GM23338 (cell line): ENCODE measurements around the gene SNX9.

Experiments used
- CREB1 ChIP-seq: fragments of 250-450 bp; sonication (Bioruptor Pico); IDR thresholded peaks from 2 replicates; pipeline ENCODE4 v1.5.0; 2020; ENCODE audit warnings: low read depth, mild to moderate bottlenecking, moderate library complexity
- CTCF ChIP-seq, 2 experiments: fragments of 200-600 bp in 1 of 2; sonication (generic) in 1 of 2; conservative IDR thresholded peaks; 2 replicates each; pipeline versions ENCODE4 v1.5.1 to v1.6.1; 2016 to 2017; ENCODE audit warnings: antibody characterized with exemption in 2 of 2, low read depth in 2 of 2, mild to moderate bottlenecking in 2 of 2, moderate library complexity in 1 of 2
- EZH2 ChIP-seq: fragments of 200-600 bp; sonication (generic); IDR thresholded peaks from one replicate; pipeline ENCODE4 v1.8.0; 2017; ENCODE audit warnings: antibody characterized with exemption, mild to moderate bottlenecking, low read depth; ENCODE audit not compliant: unreplicated experiment
- EZH2phosphoT487 ChIP-seq: fragments of 200-600 bp; sonication (generic); IDR thresholded peaks from one replicate; pipeline ENCODE4 v1.8.1; 2018; ENCODE audit warnings: antibody characterized with exemption; ENCODE audit not compliant: unreplicated experiment
- NANOG ChIP-seq: IDR thresholded peaks from 2 replicates; pipeline ENCODE4 v1.6.1; 2016; ENCODE audit warnings: antibody characterized with exemption, borderline replicate concordance
- POLR2AphosphoS5 ChIP-seq: IDR thresholded peaks from 2 replicates; pipeline ENCODE4 v1.6.1; 2016; ENCODE audit warnings: antibody characterized with exemption, low read depth
- REST ChIP-seq: IDR thresholded peaks from one replicate; pipeline ENCODE4 v1.6.1; 2018; ENCODE audit warnings: antibody characterized with exemption; ENCODE audit not compliant: unreplicated experiment
- STAT1 ChIP-seq: IDR thresholded peaks from one replicate; pipeline ENCODE4 v1.6.1; 2016; ENCODE audit warnings: antibody characterized with exemption; ENCODE audit not compliant: unreplicated experiment
- ZNF462 ChIP-seq: fragments of 250-450 bp; sonication (Bioruptor Pico); IDR thresholded peaks from 2 replicates; pipeline ENCODE4 v1.5.0; 2020; ENCODE audit warnings: mild to moderate bottlenecking, moderate library complexity

- no peak for TF ChIP-seq CTCF (conservative IDR thresholded peaks at IDR 0.05; ENCODE audit: low read depth in 2 of 2)
- TF ChIP-seq REST: no peak
- TF ChIP-seq POLR2AphosphoS5: no peak
- no peak for TF ChIP-seq STAT1
- no peak for TF ChIP-seq EZH2
- no peak for TF ChIP-seq CREB1
- no peak for TF ChIP-seq EZH2phosphoT487
- TF ChIP-seq NANOG: no peak
- no peak for TF ChIP-seq ZNF462 (CRISPR knock-in tag)
Measured at GRCh38 chr6:157967020-157967419, 144.0 kb downstream of the SNX9 start.
